CD8-positive, alpha-beta memory T cell (primary cell): ENCODE measurements around the gene NPW. TPM values are rescaled to one million over a fixed set of nuclear protein-coding genes. Genes with fewer than 3 reads are reported as not detected.

Experiments
- CTCF ChIA-PET: fragments of 350-600 bp; sonication (Branson Sonifier 250); formaldehyde crosslinking; loops from one replicate; lab custom pipeline; 2021; ENCODE audit warnings: antibody characterized with exemption; lab: Charles Lee
- POLR2A ChIA-PET: fragments of 350-600 bp; sonication (Branson Sonifier 250); formaldehyde crosslinking; loops from one replicate; lab custom pipeline; 2021; ENCODE audit warnings: antibody characterized with exemption; lab: Charles Lee
- DNase-seq, 5 donors: peaks; one replicate each; pipeline versions ENCODE4 v3.0.0 to v3.0.0-alpha.2; 2020 to 2022; ENCODE audit warnings: mixed read lengths in 1 of 5
- H3K27ac ChIP-seq: one replicate; pipeline ENCODE4 v1.7.0; 2013; ENCODE audit warnings: low read depth, mild to moderate bottlenecking, low read length, moderate library complexity
- H3K27me3 ChIP-seq: 2 replicates; pipeline ENCODE4 v1.7.0; 2013; ENCODE audit warnings: low read length, mild to moderate bottlenecking; ENCODE audit not compliant: insufficient read depth, poor library complexity, severe bottlenecking
- H3K36me3 ChIP-seq: 2 replicates; pipeline ENCODE4 v1.7.0; 2013; ENCODE audit warnings: mild to moderate bottlenecking, low read length, moderate library complexity; ENCODE audit not compliant: insufficient read depth
- H3K4me1 ChIP-seq: 2 replicates; pipeline ENCODE4 v1.7.0; 2013; ENCODE audit warnings: mild to moderate bottlenecking, low read length, moderate library complexity; ENCODE audit not compliant: insufficient read depth
- H3K4me3 ChIP-seq: 2 replicates; pipeline ENCODE4 v1.7.0; 2013; ENCODE audit warnings: mild to moderate bottlenecking, low read length
- H3K9me3 ChIP-seq: 2 replicates; pipeline ENCODE4 v1.7.0; 2013; ENCODE audit warnings: mild to moderate bottlenecking, low read length
- H3K27ac Mint-ChIP-seq, 8 donors: one replicate each; pipeline ENCODE4 v1.8.0; 2020 to 2021; ENCODE audit warnings: mixed read lengths in 8 of 8, mild to moderate bottlenecking in 6 of 8, inconsistent platforms in 3 of 8, moderate library complexity in 3 of 8
- H3K27me3 Mint-ChIP-seq, 2 donors: one replicate each; pipeline ENCODE4 v1.8.0; 2020 to 2021; ENCODE audit warnings: mixed read lengths in 2 of 2, mild to moderate bottlenecking in 1 of 2, moderate library complexity in 1 of 2
- H3K36me3 Mint-ChIP-seq, 3 donors: one replicate each; pipeline ENCODE4 v1.8.0; 2020 to 2021; ENCODE audit warnings: mixed read lengths in 3 of 3, inconsistent platforms in 1 of 3, mild to moderate bottlenecking in 1 of 3
- H3K4me1 Mint-ChIP-seq, 3 donors: one replicate each; pipeline ENCODE4 v1.8.0; 2020 to 2021; ENCODE audit warnings: mixed read lengths in 3 of 3, inconsistent platforms in 1 of 3, mild to moderate bottlenecking in 1 of 3
- H3K4me3 Mint-ChIP-seq, 7 donors: one replicate each; pipeline ENCODE4 v1.8.0; 2020 to 2021; ENCODE audit warnings: mixed read lengths in 7 of 7, mild to moderate bottlenecking in 6 of 7, moderate library complexity in 4 of 7, inconsistent platforms in 2 of 7
- H3K9me3 Mint-ChIP-seq, 5 donors: one replicate each; pipeline ENCODE4 v1.8.0; 2020 to 2022; ENCODE audit warnings: mixed read lengths in 5 of 5, mild to moderate bottlenecking in 3 of 5, moderate library complexity in 2 of 5, inconsistent platforms in 1 of 5
- polyA plus RNA-seq: library from polyadenylated mRNA; unstranded; fragments of 300-500 nt; fragmentation: Illumina TruSeq; gene quantifications from one replicate; pipeline ENCODE4 v1.2.3, GENCODE V29; 2021
- total RNA-seq, 2 experiments: library from RNA; stranded (reverse); gene quantifications; one replicate each; pipeline ENCODE4 v1.2.3, GENCODE V29; 2021

The NPW gene
- total and polyA plus RNA-seq, 3 experiments from 2014 or later = 9.4 to 12.5 TPM; not detected in 1

GRCh38 chr16:1987198-1987597, 32.4 kb upstream of the NPW start:
- peaks cover 37% of the 10 kb centered on the region for H3K4me1 ChIP-seq
- CTCF ChIA-PET = interaction anchor here (1.3 kb wide), 1 partner anchor 15 kb away, joined by 5 read pairs; the partner anchor contains the start of gene TBL3
- peak overlapping the region in 2 of 8 donors; percentile 27 to 68 for H3K27ac Mint-ChIP-seq

GRCh38 chr16:1989209-1990100, 30.1 kb upstream of the NPW start, which contains the start of gene SYNGR3:
Gene SYNGR3, plus strand, starts transcription at chr16:1989970. Its CDS starts 133 bp downstream, at chr16:1990103.
- CTCF ChIA-PET = interaction anchor here (1.3 kb wide), 1 partner anchor 15 kb away, joined by 3 read pairs; no protein-coding TSS in a partner anchor
- no peak for DNase-seq

More at GRCh38 chr16:1987198-1987597, 32.4 kb upstream of the NPW start:
- peak overlapping the region in 2 of 7 donors; percentile 48 to 54 for H3K4me3 Mint-ChIP-seq
- DNase-seq = no peak
- POLR2A ChIA-PET = interaction anchor here (2.6 kb wide), 1 partner anchor 22 kb away, joined by 9 read pairs; the partner anchor contains the start of gene RPS2
- Histone ChIP-seq H3K27me3 (peaks cover 14% of the 10 kb centered on the region), H3K27ac (no peak overlapping the region), H3K4me3 (no peak overlapping the region), H3K36me3 (no peaks in the 10 kb centered on the region), H3K9me3 (no peaks in the 10 kb centered on the region)
- H3K9me3 Mint-ChIP-seq = no peaks in the 10 kb centered on the region
- H3K36me3 Mint-ChIP-seq = peaks cover 0 to 17% (median 0%) of the 10 kb centered on the region in 3 donors
- H3K27me3 Mint-ChIP-seq = peaks cover 12 to 14% of the 10 kb centered on the region in 2 donors
- H3K4me1 Mint-ChIP-seq = peaks cover 28 to 52% (median 28%) of the 10 kb centered on the region in 3 donors

DNA sequence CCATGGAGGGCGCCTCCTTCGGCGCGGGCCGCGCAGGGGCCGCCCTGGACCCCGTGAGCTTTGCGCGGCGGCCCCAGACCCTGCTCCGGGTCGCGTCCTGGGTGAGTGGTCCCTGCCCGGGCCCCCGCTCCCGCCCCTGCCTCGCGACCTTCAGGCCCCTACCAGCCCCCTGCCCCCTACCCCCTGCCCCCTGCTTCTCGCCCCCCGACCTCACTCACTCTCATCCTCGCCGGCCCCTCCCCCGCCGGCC, 29.6 kb upstream of the NPW start:
- H3K27me3 Mint-ChIP-seq = peaks cover 9 to 10% of the 10 kb centered on the region in 2 donors
- Histone ChIP-seq H3K27me3 (peaks cover 14% of the 10 kb centered on the region), H3K4me1 (peaks cover 20% of the 10 kb centered on the region), H3K36me3 (no peaks in the 10 kb centered on the region), H3K9me3 (no peaks in the 10 kb centered on the region), H3K4me3 (no peak overlapping the region), H3K27ac (no peak overlapping the region)
- H3K36me3 Mint-ChIP-seq = peaks cover 0 to 15% (median 0%) of the 10 kb centered on the region in 3 donors
- H3K4me1 Mint-ChIP-seq = peaks cover 17 to 44% (median 22%) of the 10 kb centered on the region in 3 donors
- ChIA-PET CTCF (no interaction called here), POLR2A (interaction anchor here (1.0 to 2.7 kb wide), 3 partner anchors 18 to 26 kb away, joined by 3 to 35 read pairs (median 4); partner anchors contain the start of genes RPS2 and TBL3)
- no peaks in the 10 kb centered on the region for H3K9me3 Mint-ChIP-seq
- H3K27ac Mint-ChIP-seq = no peak overlapping the region
- no peak for DNase-seq
- H3K4me3 Mint-ChIP-seq = no peak overlapping the region

More at GRCh38 chr16:1989209-1990100, 30.1 kb upstream of the NPW start, which contains the start of gene SYNGR3:
- H3K4me1 ChIP-seq = peaks cover 26% of the 10 kb centered on the region
- peaks cover 9 to 10% of the 10 kb centered on the region in 2 donors for H3K27me3 Mint-ChIP-seq
- H3K4me3 ChIP-seq = peak within 1 kb of the TSS; percentile 64
- H3K27me3 ChIP-seq = peaks cover 14% of the 10 kb centered on the region
- POLR2A ChIA-PET = interaction anchor here (1.0 to 2.6 kb wide), 2 partner anchors 18 to 24 kb away, joined by 3 to 9 read pairs; partner anchors contain the start of genes RPS2 and TBL3
- H3K4me1 Mint-ChIP-seq = peaks cover 22 to 50% (median 25%) of the 10 kb centered on the region in 3 donors
- no peaks in the 10 kb centered on the region for H3K36me3 ChIP-seq
- H3K36me3 Mint-ChIP-seq = peaks cover 0 to 17% (median 0%) of the 10 kb centered on the region in 3 donors
- H3K9me3 ChIP-seq = no peaks in the 10 kb centered on the region
- no peaks in the 10 kb centered on the region for H3K9me3 Mint-ChIP-seq
- peak within 1 kb of the TSS; percentile 51 for H3K27ac ChIP-seq
- H3K4me3 Mint-ChIP-seq = peak within 1 kb of the TSS; percentile 63 to 88 (median 79)
- peak within 1 kb of the TSS in 7 of 8 donors; percentile 50 to 95 (median 91) for H3K27ac Mint-ChIP-seq

- H3K36me3 Mint-ChIP-seq = peaks cover 0 to 14% (median 0%) of the 10 kb centered on the region in 3 donors
- Histone ChIP-seq H3K4me1 (peaks cover 16% of the 10 kb centered on the region), H3K9me3 (no peaks in the 10 kb centered on the region), H3K27ac (peak overlapping the region; percentile 51), H3K36me3 (no peaks in the 10 kb centered on the region), H3K4me3 (peak overlapping the region; percentile 64), H3K27me3 (peaks cover 14% of the 10 kb centered on the region)
- CTCF ChIA-PET = interaction anchor here (1.5 kb wide), 1 partner anchor 19 kb away, joined by 4 read pairs; the partner anchor contains the start of gene TBL3
- H3K4me3 Mint-ChIP-seq = peak overlapping the region; percentile 77 to 88 (median 80)
- peak overlapping the region; percentile 72 to 95 (median 90) for H3K27ac Mint-ChIP-seq
- POLR2A ChIA-PET = interaction anchor here (0.6 to 2.9 kb wide), 6 partner anchors 18 to 164 kb away, joined by 3 to 35 read pairs (median 6); partner anchors contain the start of genes RPS2, TBL3 and TRAF7
- peaks cover 9 to 10% of the 10 kb centered on the region in 2 donors for H3K27me3 Mint-ChIP-seq
- DNase-seq = peak in 3 of 5 donors; percentile 29 to 68 (median 55)
- H3K4me1 Mint-ChIP-seq = peaks cover 16 to 39% (median 20%) of the 10 kb centered on the region in 3 donors
- no peaks in the 10 kb centered on the region for H3K9me3 Mint-ChIP-seq
Observed at GRCh38 chr16:1990351-1991134, 29.0 kb upstream of the NPW start.

GRCh38 chr16:1991135-1991551, 28.4 kb upstream of the NPW start:
- Histone ChIP-seq H3K27ac (peak overlapping the region; percentile 51), H3K9me3 (no peaks in the 10 kb centered on the region), H3K36me3 (no peaks in the 10 kb centered on the region), H3K4me3 (peak overlapping the region; percentile 64), H3K27me3 (peaks cover 14% of the 10 kb centered on the region), H3K4me1 (peaks cover 16% of the 10 kb centered on the region)
- ChIA-PET POLR2A (interaction anchor here (0.6 to 2.9 kb wide), 6 partner anchors 10 to 164 kb away, joined by 4 to 35 read pairs (median 6); partner anchors contain the start of genes NOXO1, RPS2, TBL3 and TRAF7), CTCF (interaction anchor here (1.5 kb wide), 1 partner anchor 19 kb away, joined by 4 read pairs; the partner anchor contains the start of gene TBL3)
- Mint-ChIP-seq H3K36me3 (peaks cover 0 to 9% (median 0%) of the 10 kb centered on the region in 3 donors), H3K9me3 (no peaks in the 10 kb centered on the region), H3K4me1 (peaks cover 16 to 38% (median 21%) of the 10 kb centered on the region in 3 donors), H3K27me3 (peaks cover 6 to 10% of the 10 kb centered on the region in 2 donors), H3K4me3 (peak overlapping the region; percentile 77 to 88 (median 80)), H3K27ac (peak overlapping the region in 7 of 8 donors; percentile 72 to 96 (median 91))
- peak; percentile 46 to 76 (median 57) for DNase-seq

DNA sequence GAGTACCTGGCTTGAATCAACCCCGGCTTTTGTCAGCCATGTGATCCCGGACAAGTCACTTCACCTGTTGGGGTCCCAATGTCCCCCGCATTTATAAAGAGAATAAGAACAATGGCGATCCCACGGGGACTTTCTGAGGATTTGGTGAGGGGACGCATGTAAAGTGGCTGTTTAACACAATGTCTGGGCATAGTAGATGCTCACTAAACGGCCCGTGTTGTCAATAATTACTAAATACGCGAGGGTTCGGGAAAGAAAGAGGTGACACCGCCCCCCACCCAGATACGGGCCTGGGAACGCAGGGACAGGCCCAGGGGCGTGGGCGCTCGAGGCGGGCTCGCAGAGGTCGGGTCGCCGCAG, 28.0 kb upstream of the NPW start:
- H3K4me3 Mint-ChIP-seq = peak overlapping the region; percentile 77 to 88 (median 80)
- CTCF ChIA-PET = interaction anchor here (1.5 kb wide), 1 partner anchor 20 kb away, joined by 4 read pairs; the partner anchor contains the start of gene TBL3
- DNase-seq = no peak

More for the DNA sequence above, 28.0 kb upstream of the NPW start:
- H3K27me3 Mint-ChIP-seq = peaks cover 6 to 10% of the 10 kb centered on the region in 2 donors
- POLR2A ChIA-PET = interaction anchor here (0.6 to 2.9 kb wide), 6 partner anchors 10 to 163 kb away, joined by 3 to 35 read pairs (median 6); partner anchors contain the start of genes NOXO1, RPS2, TBL3 and TRAF7
- Histone ChIP-seq H3K4me3 (peak overlapping the region; percentile 64), H3K4me1 (peaks cover 16% of the 10 kb centered on the region), H3K9me3 (no peaks in the 10 kb centered on the region), H3K27ac (peak overlapping the region; percentile 54), H3K36me3 (no peaks in the 10 kb centered on the region), H3K27me3 (peaks cover 14% of the 10 kb centered on the region)
- peak overlapping the region; percentile 72 to 96 (median 90) for H3K27ac Mint-ChIP-seq
- peaks cover 16 to 38% (median 22%) of the 10 kb centered on the region in 3 donors for H3K4me1 Mint-ChIP-seq
- H3K9me3 Mint-ChIP-seq = no peaks in the 10 kb centered on the region
- peaks cover 0 to 5% (median 0%) of the 10 kb centered on the region in 3 donors for H3K36me3 Mint-ChIP-seq
